ES-I3 (cell line): ENCODE data around the gene ECI1.
A peak's percentile ranks its signal among the peaks of the same experiment; 100 is the strongest.
"Not testable (repeated sequence)": the region's sequence is repeated elsewhere in the genome, so short reads cannot be mapped to it uniquely, and the experiment has no call there.

ENCODE experiments used
- H3K36me3 ChIP-seq: 2 replicates; pipeline ENCODE4 v1.6.1; 2013; ENCODE audit warnings: mild to moderate bottlenecking, low read length, control low read depth, moderate library complexity; ENCODE audit not compliant: insufficient read depth
- H3K4me1 ChIP-seq: 2 replicates; pipeline ENCODE4 v1.6.1; 2013; ENCODE audit warnings: mild to moderate bottlenecking, control low read depth, low read length; ENCODE audit not compliant: insufficient read depth
- H3K9ac ChIP-seq: 2 replicates; pipeline ENCODE4 v1.6.1; 2013; ENCODE audit warnings: low read depth, mild to moderate bottlenecking, low read length, moderate library complexity
- H3K9me3 ChIP-seq: 2 replicates; pipeline ENCODE4 v1.6.1; 2013; ENCODE audit warnings: mild to moderate bottlenecking, low read length, moderate library complexity; ENCODE audit not compliant: control insufficient read depth, insufficient read depth

The ECI1 gene

DNA sequence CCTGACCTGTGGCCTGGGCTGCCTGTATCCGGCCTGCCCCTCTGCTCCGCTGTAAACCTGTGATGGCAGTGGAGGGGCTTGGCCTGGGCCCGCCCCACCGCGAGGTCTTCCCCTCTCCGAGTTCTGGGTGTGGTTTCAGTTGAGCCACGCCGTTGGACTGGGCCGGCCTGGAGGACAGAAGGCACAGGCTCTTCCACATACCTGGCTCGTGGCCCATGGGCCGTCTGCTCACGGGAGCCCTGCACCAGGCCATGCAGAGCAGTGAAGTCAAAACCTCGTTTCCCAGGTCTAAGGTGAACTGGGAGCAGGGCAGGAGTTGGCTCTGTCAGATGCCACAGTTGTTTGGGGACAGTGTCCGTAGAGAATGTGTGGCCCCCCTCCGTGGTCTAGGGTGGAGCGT, 22.1 kb upstream of the ECI1 start:
- Histone ChIP-seq H3K9me3 (no peaks in the 10 kb centered on the region), H3K9ac (no peak overlapping the region), H3K4me1 (peaks cover 3% of the 10 kb centered on the region; the same call in 1 of the 2 replicates), H3K36me3 (no peaks in the 10 kb centered on the region)

DNA sequence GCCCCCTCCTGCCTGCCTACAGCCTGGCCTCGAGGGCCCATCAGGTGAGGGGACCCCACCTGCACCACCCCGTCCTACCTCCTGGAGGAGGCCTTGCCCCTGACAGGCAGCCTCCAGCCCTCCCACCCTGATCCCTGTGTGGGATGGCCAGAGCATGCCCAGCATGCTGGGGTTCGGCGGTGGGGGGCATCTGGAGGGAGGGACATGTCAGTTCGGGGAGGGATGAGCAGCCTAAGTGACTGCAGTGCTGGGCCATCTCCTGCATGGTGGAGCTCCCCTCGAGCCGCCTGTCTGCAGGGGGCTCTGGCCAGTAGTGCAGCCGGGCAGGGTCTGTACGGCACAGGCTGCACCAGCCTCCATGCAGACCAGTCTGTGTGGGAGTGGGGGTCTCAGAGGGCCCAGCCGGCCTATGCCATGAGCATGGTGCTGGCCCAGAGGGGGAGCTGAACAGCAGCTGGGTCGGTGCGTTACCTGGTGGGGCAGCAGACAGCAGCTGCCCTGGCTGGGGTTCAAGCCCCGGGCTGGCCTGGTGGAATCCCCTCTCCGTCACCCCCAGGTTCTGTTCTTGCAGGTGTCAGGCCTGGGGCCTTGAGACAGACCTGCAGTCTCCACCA, 20.6 kb upstream of the ECI1 start:
- H3K9ac ChIP-seq, result no peak overlapping the region
- H3K4me1 ChIP-seq, result peaks cover 3% of the 10 kb centered on the region; the same call in 1 of the 2 replicates
- no peaks in the 10 kb centered on the region for H3K9me3 ChIP-seq
- H3K36me3 ChIP-seq, result no peaks in the 10 kb centered on the region

DNA sequence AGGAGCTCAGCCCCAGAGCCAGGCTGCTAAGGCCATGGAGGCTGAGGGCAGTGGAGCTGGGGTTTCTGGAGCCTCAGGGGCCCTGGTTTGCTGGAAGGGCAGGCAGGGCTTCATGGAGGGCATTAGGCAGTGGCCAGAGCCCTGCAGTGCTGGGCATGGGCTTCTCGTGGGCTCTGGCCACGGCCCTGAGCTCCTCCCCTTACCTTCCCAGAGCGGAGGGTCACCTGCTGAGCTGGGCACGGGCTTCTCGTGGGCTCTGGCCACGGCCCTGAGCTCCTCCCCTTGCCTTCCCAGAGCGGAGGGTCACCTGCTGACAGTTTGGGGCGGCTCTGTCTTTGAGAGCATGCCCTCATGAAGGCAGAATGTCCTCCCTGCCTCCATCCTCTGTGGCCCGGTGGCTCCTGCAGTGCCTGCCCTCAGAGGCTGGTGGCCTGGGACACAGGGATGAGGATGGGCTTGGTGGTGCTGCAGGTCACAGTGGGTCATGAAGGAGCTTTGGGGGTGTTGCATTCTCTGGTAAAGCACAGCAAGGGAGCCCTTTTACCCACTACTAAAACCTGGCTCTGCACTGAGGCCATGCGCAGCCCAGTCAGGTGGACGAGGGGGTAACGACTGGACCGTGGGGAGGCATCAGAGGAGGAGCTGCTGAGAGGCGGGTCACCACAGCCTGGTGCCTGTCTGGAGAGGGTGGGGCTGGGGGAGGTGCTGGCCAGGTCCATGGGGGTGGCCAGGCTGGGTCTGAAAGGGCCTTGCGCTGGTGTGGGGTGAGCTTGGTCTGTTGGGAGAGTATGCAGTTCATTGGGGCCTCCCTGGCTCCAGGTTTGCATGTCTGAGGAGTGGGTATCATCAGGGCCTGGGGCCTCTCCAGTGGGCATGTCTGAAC, 19.4 kb upstream of the ECI1 start:
- H3K4me1 ChIP-seq, result peaks cover 3% of the 10 kb centered on the region; the same call in 1 of the 2 replicates
- H3K36me3 ChIP-seq, result no peaks in the 10 kb centered on the region
- no peaks in the 10 kb centered on the region for H3K9me3 ChIP-seq
- no peak overlapping the region for H3K9ac ChIP-seq

DNA sequence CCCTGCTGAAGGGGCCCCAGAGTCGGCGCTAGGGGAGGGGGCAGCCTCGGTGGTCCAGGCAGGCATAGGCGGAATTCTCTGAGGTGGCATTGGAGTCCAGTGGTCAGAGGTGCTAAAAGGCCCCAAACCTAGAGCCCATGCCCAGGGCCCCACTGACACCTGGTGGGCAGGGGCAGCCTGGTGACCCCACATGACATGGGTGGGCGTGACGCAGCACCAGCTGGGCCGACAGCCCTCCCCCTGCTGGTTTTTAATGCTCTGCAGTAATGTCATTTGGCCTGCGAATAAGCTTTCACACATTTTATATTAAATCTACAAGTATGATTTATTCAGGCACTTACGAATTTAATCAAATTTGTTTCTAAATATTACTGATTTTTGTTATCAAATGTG, 18.7 kb upstream of the ECI1 start:
- Histone ChIP-seq H3K9ac (no peak overlapping the region), H3K4me1 (peaks cover 3% of the 10 kb centered on the region; the same call in 1 of the 2 replicates)

DNA sequence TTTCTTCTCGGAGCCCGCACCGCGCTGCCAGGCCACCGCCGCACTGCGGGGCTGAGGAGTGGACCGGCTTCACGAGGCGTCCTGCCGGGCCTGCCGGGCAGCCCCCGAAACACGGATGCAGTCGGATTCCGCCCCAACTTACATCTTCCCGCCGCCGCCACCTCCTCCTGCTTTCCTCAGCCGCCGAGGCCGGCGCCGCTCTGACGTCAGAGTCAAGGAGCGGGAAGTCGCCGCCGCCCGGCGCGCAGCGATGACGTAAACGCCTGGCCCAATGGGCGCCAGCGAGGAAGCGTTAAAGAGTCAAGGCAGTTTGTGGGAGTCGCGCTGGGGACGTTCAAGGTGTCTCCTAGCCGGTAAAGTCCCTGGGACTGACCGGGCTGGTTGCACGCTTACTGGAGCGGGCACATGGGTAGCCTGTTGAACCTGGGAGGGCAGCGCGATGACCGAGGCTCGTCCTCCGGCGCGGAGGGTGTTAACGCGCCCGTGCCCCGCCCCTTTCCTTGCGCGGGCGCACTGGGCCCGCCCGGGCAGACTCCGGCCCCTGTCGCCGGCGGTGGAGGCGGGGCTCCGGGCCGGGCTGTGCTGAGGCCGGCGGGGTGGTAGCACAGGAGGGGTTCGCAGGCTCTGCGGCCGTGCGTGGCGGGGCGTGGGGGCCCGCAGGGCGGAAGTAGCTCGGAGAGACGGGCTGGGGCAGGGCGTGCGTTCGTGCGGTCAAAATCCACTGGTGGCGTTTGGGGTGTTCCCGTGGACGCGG, 16.7 kb upstream of the ECI1 start, which contains the start of gene RNPS1:
Gene RNPS1, minus strand, starts transcription at position 214 of the 754 bp plus-strand sequence. CDS start 3,483 bp downstream, outside the sequence.
- Histone ChIP-seq H3K9me3 (no peaks in the 10 kb centered on the region), H3K36me3 (peaks cover 12% of the 10 kb centered on the region; the same call in 1 of the 2 replicates)

More for the DNA sequence above, 18.7 kb upstream of the ECI1 start:
- H3K9me3 ChIP-seq, result no peaks in the 10 kb centered on the region
- no peaks in the 10 kb centered on the region for H3K36me3 ChIP-seq

DNA sequence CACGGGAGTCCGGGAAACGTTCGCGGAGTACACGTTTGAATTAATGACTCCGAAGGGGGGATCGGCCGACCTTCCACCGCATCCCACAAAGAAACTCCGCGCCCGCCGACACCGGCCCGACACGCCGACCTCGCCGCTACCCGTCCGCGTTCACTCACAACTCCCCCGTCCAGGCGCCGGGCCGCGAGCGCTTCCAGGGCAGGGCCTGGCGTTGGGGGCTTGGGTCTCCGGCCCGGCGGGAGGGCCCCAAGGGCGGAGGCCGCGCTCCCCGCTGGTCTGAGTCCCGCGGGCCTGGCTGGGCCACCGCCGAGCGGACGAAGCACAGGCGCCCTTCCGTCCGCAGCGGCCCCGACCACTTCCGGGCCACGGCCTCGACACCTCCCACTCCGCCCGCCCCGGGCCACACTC, 16.1 kb upstream of the ECI1 start:
- peaks cover 18% of the 10 kb centered on the region for H3K36me3 ChIP-seq
- H3K4me1 ChIP-seq, H3K9me3 ChIP-seq: not testable (repeated sequence)
- peak overlapping the region; percentile 83 for H3K9ac ChIP-seq

More for the DNA sequence above, 16.7 kb upstream of the ECI1 start, which contains the start of gene RNPS1:
- peaks cover 3% of the 10 kb centered on the region; the same call in 1 of the 2 replicates for H3K4me1 ChIP-seq
- H3K9ac ChIP-seq, result peak within 1 kb of the TSS; percentile 83

DNA sequence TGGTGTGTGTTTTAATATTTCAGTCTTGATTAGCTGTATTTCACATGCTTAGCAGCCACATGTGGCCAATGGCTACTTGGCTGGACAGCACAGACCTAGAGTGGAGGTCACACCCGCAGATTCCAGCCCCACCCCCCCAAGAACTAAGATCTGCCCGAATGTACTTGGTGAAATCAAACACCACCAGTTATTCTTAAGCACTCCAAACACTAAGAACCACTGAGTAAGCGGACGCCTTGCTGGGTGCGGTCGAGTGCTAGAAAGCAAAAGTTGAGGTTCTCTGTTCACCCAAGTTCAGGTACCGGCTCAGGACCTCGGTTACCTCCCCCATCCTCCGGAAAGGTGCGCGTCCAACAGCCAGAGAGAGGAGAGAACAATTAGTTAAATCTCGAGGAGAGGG, 15.5 kb upstream of the ECI1 start:
- Histone ChIP-seq H3K9ac (peak overlapping the region; percentile 83), H3K36me3 (peaks cover 24% of the 10 kb centered on the region)
- not testable (repeated sequence) for H3K9me3 ChIP-seq, H3K4me1 ChIP-seq

DNA sequence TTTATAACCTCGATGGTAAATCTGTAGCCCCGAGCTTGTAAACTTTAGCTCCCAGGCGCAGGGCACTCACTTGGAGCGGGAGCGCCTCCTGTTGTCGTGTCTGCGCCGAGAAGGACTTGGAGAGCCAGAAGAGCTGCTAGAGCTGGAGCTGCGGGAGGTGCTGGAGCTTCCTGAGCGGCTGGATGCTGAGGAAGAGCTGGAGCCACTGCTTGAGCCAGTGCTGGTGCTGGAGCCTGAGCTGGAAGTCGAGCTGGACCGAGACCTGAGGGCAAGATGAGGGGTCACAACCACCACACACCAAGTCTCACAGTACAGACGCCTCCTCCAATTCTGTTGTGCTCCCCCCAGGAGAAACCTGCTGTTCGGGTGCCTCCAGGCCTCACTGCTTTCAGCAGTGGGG, 11.6 kb upstream of the ECI1 start:
- not testable (repeated sequence) for H3K9ac ChIP-seq, H3K9me3 ChIP-seq, H3K4me1 ChIP-seq
- peaks cover 50% of the 10 kb centered on the region for H3K36me3 ChIP-seq

DNA sequence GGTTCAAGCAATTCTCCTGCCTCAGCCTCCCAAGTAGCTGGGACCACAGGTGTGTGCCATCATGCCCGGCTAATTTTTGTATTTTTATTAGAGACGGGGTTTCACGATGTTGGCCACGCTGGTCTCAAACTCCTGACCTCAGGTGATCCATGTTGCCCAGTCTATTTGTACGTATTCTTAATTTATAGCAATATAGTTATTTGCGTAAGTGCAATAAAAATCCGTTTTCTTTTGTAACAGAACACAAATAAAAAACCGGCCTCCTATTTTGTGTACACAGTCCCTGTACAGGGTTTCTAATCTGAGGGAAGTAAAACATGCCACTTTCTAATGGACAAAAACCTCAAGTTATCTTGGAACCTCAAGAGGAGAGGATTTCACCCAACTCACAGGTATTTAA, 8.9 kb upstream of the ECI1 start:
- H3K9me3 ChIP-seq, result no peaks in the 10 kb centered on the region
- no peaks in the 10 kb centered on the region for H3K4me1 ChIP-seq
- H3K9ac ChIP-seq, result no peak overlapping the region
- peaks cover 71% of the 10 kb centered on the region for H3K36me3 ChIP-seq

DNA sequence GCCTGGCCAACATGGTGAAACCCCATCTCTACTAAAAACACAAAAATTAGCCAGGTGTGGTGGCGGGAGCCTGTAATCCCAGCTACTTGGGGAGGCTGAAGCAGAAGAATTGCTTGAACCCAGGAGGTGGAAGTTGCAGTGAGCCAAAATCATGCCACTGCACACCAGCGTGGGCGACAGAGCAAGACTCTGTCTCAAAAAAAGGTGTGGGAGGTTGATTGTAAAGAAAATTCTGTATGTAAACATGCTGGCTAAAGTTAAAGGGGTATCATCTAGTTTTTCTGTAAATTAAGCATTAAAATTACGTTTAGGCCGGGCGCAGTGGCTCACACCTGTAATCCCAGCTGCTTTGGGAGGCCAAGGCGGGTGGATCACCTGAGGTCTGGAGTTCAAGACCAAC, 7.1 kb upstream of the ECI1 start:
- H3K36me3 ChIP-seq, result peaks cover 69% of the 10 kb centered on the region
- H3K4me1 ChIP-seq, H3K9ac ChIP-seq, H3K9me3 ChIP-seq: not testable (repeated sequence)

DNA sequence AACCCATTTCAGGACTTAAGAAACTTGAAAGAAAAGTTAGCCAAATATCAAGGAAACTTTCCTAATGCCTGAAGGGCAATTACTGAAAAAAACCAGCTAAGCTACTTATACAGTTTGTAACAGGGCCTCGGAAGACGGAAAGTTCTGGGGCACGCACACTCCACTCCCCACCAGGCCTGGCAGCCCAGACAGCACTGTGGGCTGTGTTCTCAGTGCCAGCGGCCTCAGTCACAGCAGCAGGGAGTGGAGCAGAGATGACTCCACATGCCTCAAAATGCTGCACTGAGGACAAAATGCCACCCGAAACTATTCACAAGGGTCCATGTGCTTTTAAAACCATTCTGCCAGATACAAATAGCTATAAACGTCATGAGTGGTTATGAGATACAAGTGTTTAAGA, 6.3 kb upstream of the ECI1 start:
- Histone ChIP-seq H3K36me3 (peaks cover 61% of the 10 kb centered on the region), H3K9me3 (no peaks in the 10 kb centered on the region), H3K9ac (no peak overlapping the region), H3K4me1 (no peaks in the 10 kb centered on the region)

DNA sequence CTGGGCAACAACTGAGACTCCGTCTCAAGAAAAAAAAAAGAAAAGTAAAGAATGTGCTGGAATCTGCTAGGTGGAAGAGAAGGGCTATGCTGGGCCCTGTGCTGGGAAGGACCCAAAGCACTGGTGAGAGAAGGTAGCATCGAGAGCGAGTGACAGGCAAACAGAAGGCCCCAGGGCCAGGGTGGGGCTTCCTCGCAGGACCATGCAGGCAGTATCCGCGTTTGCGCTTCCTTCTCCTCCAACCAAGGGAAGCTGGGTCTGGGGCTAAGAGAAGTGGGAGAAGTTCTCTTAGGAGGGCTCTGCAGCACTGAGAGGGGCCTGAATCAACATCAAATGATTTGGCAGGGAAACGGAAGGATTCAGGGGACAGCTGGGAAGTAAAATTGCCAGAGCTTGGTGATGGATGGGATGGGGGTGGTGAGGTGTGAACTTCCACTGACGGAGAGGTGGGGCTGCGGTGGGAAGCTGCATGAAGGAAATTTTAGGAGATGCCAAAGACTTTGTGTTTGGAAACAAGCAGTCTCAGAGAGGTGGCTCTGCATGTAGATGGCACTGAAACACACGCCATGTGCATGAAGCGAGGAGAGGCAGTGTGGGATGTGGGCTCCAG, 5.2 kb upstream of the ECI1 start:
- no peak overlapping the region for H3K9ac ChIP-seq
- peaks cover 3% of the 10 kb centered on the region; the same call in 1 of the 2 replicates for H3K4me1 ChIP-seq
- peaks cover 50% of the 10 kb centered on the region for H3K36me3 ChIP-seq
- no peaks in the 10 kb centered on the region for H3K9me3 ChIP-seq

DNA sequence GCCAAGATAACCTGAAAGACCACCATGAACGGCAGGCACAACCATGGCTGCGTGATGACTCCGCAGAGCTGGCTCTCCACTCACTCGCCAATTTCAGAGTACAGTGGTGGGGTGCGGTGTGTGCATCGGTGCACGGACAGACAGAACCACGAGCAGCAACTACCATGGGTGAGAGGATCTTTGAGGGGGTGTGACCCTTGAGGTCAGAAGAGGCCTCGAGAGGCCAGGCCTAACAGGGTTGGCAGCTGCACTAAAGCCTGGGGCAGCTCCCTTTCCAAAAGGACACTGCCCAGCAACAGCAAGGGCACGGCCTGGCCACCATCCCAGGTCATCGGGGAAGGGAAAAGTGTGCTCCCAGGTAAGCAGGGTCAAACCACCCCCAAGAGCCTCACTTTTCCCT, 1.9 kb upstream of the ECI1 start:
- no peaks in the 10 kb centered on the region for H3K9me3 ChIP-seq
- no peak overlapping the region for H3K9ac ChIP-seq
- H3K36me3 ChIP-seq, result peaks cover 29% of the 10 kb centered on the region
- H3K4me1 ChIP-seq, result peaks cover 3% of the 10 kb centered on the region; the same call in 1 of the 2 replicates

DNA sequence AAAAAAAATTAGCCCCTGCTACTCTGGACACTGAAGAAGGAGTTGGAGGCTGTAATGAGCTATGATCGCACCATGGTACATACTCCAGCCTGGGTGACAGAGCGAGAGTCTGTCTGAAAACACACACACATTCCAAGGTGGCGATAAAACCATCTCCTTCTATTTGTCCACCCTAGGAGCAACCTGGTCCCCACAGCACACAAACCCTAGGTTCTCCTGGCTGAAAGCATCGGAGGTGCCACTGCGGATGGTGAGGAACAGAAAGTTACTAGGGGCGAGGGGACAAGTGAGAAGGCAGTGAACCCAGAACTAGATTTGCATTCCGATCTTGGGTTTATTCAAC, 1.4 kb upstream of the ECI1 start:
- peaks cover 26% of the 10 kb centered on the region for H3K36me3 ChIP-seq
- no peaks in the 10 kb centered on the region for H3K9me3 ChIP-seq
- no peak overlapping the region for H3K9ac ChIP-seq
- H3K4me1 ChIP-seq, result peaks cover 3% of the 10 kb centered on the region; the same call in 1 of the 2 replicates
